ENCODE results near the gene HSPD1. TPM values are rescaled to one million over a fixed set of nuclear protein-coding genes. Genes with fewer than 3 reads are reported as not detected.

The HSPD1 gene
- polyA plus RNA-seq, 2 of the 4 experiments (the other 2 are of a cell fraction), result 790 to 882 TPM

DNA sequence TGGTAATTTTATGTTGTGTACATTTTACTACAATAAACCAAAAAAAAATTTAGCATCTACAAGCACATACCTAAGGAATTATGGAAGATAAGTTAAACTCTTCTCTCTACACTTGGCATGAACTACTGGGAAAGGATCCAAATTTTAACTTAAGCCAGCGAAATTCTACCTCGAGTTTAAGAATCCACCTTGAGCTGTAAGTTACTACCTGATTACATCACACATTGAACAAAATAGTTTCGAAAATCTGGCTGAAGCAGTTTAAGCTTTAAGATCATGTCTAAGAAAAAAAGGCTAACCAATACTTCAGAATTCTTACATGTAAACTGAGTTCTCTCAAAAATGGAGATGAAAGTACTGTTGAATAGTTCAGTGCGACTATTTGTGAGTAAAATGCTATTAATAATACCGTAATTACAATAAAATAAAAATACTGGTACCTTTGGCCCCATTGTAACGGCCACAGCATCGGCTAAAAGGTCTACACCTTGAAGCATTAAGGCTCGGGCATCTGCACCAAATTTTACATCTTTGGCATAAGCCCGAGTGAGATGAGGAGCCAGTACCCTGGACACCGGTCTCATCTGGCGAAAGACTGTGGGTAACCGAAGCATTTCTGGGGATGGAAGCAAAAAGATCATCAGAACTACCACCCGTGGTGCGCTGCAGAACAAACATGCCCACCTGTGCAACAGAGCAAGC, 1.3 kb downstream of the HSPD1 start (continued):
- TF ChIP-seq, protein P1, sequence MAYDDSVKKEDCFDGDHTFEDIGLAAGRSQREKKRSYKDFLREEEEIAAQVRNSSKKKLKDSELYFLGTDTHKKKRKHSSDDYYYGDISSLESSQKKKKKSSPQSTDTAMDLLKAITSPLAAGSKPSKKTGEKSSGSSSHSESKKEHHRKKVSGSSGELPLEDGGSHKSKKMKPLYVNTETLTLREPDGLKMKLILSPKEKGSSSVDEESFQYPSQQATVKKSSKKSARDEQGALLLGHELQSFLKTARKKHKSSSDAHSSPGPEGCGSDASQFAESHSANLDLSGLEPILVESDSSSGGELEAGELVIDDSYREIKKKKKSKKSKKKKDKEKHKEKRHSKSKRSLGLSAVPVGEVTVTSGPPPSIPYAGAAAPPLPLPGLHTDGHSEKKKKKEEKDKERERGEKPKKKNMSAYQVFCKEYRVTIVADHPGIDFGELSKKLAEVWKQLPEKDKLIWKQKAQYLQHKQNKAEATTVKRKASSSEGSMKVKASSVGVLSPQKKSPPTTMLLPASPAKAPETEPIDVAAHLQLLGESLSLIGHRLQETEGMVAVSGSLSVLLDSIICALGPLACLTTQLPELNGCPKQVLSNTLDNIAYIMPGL (CRISPR knock-in tag; IDR thresholded peaks at IDR 0.05; ENCODE audit: borderline replicate concordance), result no peak
- TF ChIP-seq MAFK (IDR thresholded peaks at IDR 0.05; ENCODE audit: partially characterized antibody) (no peak), TFCP2L1 (CRISPR knock-in tag; IDR thresholded peaks at IDR 0.05) (no peak), HOXA7 (CRISPR knock-in tag; IDR thresholded peaks at IDR 0.05) (no peak; the same call in 1 of the 2 replicates)
- TF ChIP-seq, protein P2, sequence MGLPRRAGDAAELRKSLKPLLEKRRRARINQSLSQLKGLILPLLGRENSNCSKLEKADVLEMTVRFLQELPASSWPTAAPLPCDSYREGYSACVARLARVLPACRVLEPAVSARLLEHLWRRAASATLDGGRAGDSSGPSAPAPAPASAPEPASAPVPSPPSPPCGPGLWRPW (IDR thresholded peaks at IDR 0.05), result no peak

DNA sequence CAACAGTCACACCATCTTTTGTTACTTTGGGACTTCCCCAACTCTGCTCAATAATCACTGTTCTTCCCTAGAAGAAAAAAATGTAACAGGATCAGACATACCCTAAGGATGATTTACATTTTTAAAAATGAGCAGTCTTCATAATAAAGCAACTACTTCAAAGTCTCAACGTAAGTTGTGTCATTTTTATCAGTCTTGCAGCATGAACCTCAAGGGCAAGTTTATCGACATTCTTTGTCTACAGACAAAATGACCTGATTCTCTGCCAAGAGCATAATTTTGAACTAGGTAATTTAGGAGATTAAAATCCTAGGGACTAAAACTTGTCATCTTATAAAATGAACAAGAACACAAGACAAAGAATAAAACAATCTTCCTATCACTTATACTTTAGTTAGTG, 2.3 kb downstream of the HSPD1 start:
- 3% methylated on average over 2 of the region's 2 CpGs for whole genome bisulfite sequencing (ENCODE audit: missing lambda C conversion rate)
- POLR2A ChIA-PET, result interaction anchor here (3.7 kb wide), 1 partner anchor 44 kb away, joined by 33 read pairs; the partner anchor contains the start of gene COQ10B

DNA sequence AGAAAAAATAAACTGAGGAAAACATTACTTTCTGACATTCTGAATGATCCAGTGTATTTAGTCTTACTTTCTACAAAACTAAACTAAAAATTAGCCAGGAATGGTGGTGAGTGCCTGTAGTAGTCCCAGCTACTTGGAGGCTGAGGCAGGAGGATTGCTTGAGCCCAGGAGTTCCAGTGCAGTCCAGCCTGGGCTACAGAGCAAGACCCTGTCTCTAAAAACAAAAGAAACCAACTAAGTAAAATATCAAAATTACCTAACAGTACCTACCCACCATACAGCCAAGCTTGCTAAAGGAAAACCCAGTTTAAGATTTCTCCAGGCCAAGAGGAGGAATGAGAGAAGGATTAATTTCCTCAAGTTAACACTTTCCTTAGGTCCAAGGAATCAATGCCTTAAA, 2.9 kb downstream of the HSPD1 start:
- Histone ChIP-seq H3K4me3 (peak overlapping the region; percentile 74; the same call in 2 of the 3 replicates), H3K4me2 (peak overlapping the region; percentile 97), H3K4me1 (peaks cover 51% of the 10 kb centered on the region), H3K27ac (peak overlapping the region in 1 of 2 experiments; percentile 47; a peak in 3 of 6 replicates), H3K9me3 (no peaks in the 10 kb centered on the region)
- FAIRE-seq (no peak), ATAC-seq (no peak), DNase-seq (ENCODE audit: low read depth in 1 of 2, low spot score in 1 of 2) (no peak)
- TF ChIP-seq JUNB (IDR thresholded peaks at IDR 0.05) (no peak), HOXB13 (CRISPR knock-in tag; IDR thresholded peaks at IDR 0.05; ENCODE audit: low read depth) (no peak)
- ChIA-PET POLR2A (no interaction called here), CTCF (interaction anchor here (0.9 to 1.0 kb wide), 2 partner anchors 103 to 383 kb away, joined by 3 read pairs; no protein-coding TSS in a partner anchor)

More for the DNA sequence above, 2.3 kb downstream of the HSPD1 start:
- H3K27ac ChIP-seq, result peak overlapping the region; percentile 87 to 99; a peak in 4 of 6 replicates
- TF ChIP-seq HOXA7 (CRISPR knock-in tag; IDR thresholded peaks at IDR 0.05) (no peak), MAZ (IDR thresholded peaks at IDR 0.05; ENCODE audit: borderline replicate concordance, low read depth, low read length) (no peak), ZSCAN20 (CRISPR knock-in tag; IDR thresholded peaks at IDR 0.05) (no peak), HEYL (CRISPR knock-in tag; IDR thresholded peaks at IDR 0.05) (no peak), HOXB5 (CRISPR knock-in tag; IDR thresholded peaks at IDR 0.05) (no peak), BHLHE40 (IDR thresholded peaks at IDR 0.05; ENCODE audit: low read depth, low read length) (no peak), CBX2 (IDR thresholded peaks at IDR 0.05; ENCODE audit: borderline replicate concordance, low read depth) (no peak)
- TF ChIP-seq, protein P3, sequence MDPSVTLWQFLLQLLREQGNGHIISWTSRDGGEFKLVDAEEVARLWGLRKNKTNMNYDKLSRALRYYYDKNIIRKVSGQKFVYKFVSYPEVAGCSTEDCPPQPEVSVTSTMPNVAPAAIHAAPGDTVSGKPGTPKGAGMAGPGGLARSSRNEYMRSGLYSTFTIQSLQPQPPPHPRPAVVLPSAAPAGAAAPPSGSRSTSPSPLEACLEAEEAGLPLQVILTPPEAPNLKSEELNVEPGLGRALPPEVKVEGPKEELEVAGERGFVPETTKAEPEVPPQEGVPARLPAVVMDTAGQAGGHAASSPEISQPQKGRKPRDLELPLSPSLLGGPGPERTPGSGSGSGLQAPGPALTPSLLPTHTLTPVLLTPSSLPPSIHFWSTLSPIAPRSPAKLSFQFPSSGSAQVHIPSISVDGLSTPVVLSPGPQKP (IDR thresholded peaks at IDR 0.05; ENCODE audit: low read depth, low read length), result no peak
- TF ChIP-seq, protein P4, sequence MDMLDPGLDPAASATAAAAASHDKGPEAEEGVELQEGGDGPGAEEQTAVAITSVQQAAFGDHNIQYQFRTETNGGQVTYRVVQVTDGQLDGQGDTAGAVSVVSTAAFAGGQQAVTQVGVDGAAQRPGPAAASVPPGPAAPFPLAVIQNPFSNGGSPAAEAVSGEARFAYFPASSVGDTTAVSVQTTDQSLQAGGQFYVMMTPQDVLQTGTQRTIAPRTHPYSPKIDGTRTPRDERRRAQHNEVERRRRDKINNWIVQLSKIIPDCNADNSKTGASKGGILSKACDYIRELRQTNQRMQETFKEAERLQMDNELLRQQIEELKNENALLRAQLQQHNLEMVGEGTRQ (IDR thresholded peaks at IDR 0.05), result no peak
- no peak for FAIRE-seq
- H3K4me1 ChIP-seq, result peaks cover 54% of the 10 kb centered on the region
- no peaks in the 10 kb centered on the region for H3K9me3 ChIP-seq
- CTCF ChIA-PET, result interaction anchor here (0.9 kb wide), 1 partner anchor 102 kb away, joined by 3 read pairs; no protein-coding TSS in a partner anchor
- peak overlapping the region; percentile 97 for H3K4me2 ChIP-seq
- peak overlapping the region; percentile 74 for H3K4me3 ChIP-seq
- ATAC-seq, result no peak
- no peak for DNase-seq (ENCODE audit: low read depth in 1 of 2, low spot score in 1 of 2)
